ENCODE data around the gene GLIPR1L2. TPM values are rescaled to one million over a fixed set of nuclear protein-coding genes. Genes with fewer than 3 reads are reported as not detected.
"Not testable (repeated sequence)": the region's sequence is repeated elsewhere in the genome, so short reads cannot be mapped to it uniquely, and the experiment has no call there.

The GLIPR1L2 gene
- total RNA-seq = not detected

DNA sequence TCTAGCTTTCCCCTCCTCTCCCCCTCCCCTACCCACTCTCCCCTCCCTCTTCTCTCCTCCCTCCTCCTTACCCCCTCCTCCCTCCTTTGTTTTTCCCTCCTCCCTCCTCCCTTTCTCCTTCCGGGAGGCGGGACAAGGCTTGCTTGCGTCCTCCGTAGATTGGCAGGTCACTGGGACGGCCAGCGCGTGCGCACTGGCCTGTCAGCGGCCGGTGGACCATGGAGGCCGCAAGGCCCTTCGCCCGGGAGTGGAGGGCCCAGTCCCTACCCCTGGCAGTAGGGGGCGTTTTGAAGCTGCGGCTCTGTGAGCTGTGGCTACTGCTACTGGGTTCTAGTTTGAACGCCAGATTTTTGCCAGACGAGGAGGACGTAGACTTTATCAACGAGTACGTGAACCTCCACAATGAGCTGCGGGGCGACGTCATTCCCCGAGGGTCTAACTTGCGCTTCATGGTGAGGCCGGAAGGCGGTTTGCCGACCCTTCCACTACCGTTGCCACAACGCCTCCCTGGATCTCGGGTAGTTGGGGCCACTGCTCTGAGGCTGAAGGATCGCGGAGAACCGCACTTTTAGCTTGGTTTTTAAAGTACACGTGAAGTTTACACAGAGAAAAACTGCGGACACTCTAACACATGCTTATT, at the start of gene GLIPR1L2:
GLIPR1L2 (plus strand) TSS at position 191 of the 640 bp plus-strand sequence; CDS start at position 219, 28 bp downstream.
- Mint-ChIP-seq H3K4me1 (peaks cover 25% of the 10 kb centered on the region), H3K9me3 (peaks cover 2% of the 10 kb centered on the region), H3K4me3 (peak within 1 kb of the TSS; percentile 87), H3K27ac (peak within 1 kb of the TSS; percentile 94), H3K36me3 (peaks cover 7% of the 10 kb centered on the region), H3K27me3 (no peaks in the 10 kb centered on the region)
- peak; percentile 93 for DNase-seq

- H3K27ac Mint-ChIP-seq = no peak overlapping the region
- H3K4me1 Mint-ChIP-seq = peaks cover 15% of the 10 kb centered on the region
- no peaks in the 10 kb centered on the region for H3K9me3 Mint-ChIP-seq
- no peak overlapping the region for H3K4me3 Mint-ChIP-seq
- peaks cover 7% of the 10 kb centered on the region for H3K27me3 Mint-ChIP-seq
- DNase-seq = no peak
- peaks cover under 1% of the 10 kb centered on the region for H3K36me3 Mint-ChIP-seq
These were observed 49.0 kb upstream of the GLIPR1L2 start for GRCh38 chr12:75341873-75342272.

- Mint-ChIP-seq H3K27ac (no peak overlapping the region), H3K27me3 (no peaks in the 10 kb centered on the region), H3K9me3 (no peaks in the 10 kb centered on the region), H3K4me3 (no peak overlapping the region), H3K4me1 (peaks cover 11% of the 10 kb centered on the region), H3K36me3 (peaks cover 2% of the 10 kb centered on the region)
- no peak for DNase-seq
These were observed 45.4 kb upstream of the GLIPR1L2 start for GRCh38 chr12:75345531-75345930.

- H3K4me3 Mint-ChIP-seq, H3K36me3 Mint-ChIP-seq, H3K27me3 Mint-ChIP-seq, H3K9me3 Mint-ChIP-seq, H3K27ac Mint-ChIP-seq: not testable (repeated sequence)
- peaks cover 13% of the 10 kb centered on the region for H3K4me1 Mint-ChIP-seq
- DNase-seq = peak; percentile 19
These were observed 44.7 kb upstream of the GLIPR1L2 start for GRCh38 chr12:75346215-75346614.

DNA sequence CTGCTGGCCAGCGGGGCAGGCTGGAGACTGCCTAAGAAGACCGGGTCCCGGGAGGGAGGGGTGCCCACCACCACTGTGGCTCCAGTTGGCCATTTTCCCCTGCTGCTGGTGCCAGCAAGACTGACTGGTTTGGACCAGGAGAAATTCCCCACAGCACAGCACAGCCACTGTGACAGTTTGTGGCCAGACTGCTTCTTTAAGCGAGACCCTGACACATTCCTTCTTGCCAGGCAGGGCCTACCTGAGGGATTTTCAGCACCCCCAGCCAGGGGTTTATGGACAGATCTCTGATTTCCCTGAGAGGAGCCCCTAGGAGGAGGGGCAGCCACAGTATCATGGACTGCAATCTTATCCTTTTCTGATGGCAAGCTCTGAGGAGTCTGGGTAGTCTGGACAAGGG, 40.9 kb upstream of the GLIPR1L2 start:
- peaks cover 19% of the 10 kb centered on the region for H3K9me3 Mint-ChIP-seq
- no peaks in the 10 kb centered on the region for H3K27me3 Mint-ChIP-seq
- no peak overlapping the region for H3K4me3 Mint-ChIP-seq
- peaks cover 13% of the 10 kb centered on the region for H3K4me1 Mint-ChIP-seq
- DNase-seq = no peak
- H3K27ac Mint-ChIP-seq = no peak overlapping the region
- H3K36me3 Mint-ChIP-seq = peaks cover 27% of the 10 kb centered on the region

- Mint-ChIP-seq H3K27ac (no peak overlapping the region), H3K4me3 (no peak overlapping the region), H3K27me3 (no peaks in the 10 kb centered on the region), H3K4me1 (peaks cover 12% of the 10 kb centered on the region), H3K9me3 (peaks cover 22% of the 10 kb centered on the region), H3K36me3 (peaks cover 30% of the 10 kb centered on the region)
- DNase-seq = no peak
These were observed 40.5 kb upstream of the GLIPR1L2 start for GRCh38 chr12:75350413-75350812.

DNA sequence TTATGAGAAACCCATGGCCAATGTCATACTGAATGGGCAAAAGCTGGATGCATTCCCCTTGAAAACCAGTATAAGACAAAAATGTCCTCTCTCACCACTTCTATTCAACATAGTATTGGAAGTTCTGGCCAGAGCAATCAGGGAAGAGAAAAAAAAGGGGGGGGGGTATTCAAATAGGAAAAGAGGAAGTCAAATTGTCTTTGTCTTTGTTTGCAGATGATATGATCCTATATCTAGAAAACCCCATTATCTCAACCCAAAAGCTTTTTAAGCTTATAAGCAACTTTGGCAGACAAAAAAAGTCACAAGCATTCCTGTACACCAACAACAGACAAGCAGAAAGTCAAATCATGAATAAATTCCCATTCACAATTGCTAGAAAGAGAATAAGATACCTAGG, 36.9 kb upstream of the GLIPR1L2 start:
- H3K9me3 Mint-ChIP-seq = peaks cover 22% of the 10 kb centered on the region
- H3K27me3 Mint-ChIP-seq = no peaks in the 10 kb centered on the region
- no peak for DNase-seq
- H3K36me3 Mint-ChIP-seq = peaks cover 28% of the 10 kb centered on the region
- peaks cover 6% of the 10 kb centered on the region for H3K4me1 Mint-ChIP-seq
- H3K4me3 Mint-ChIP-seq = no peak overlapping the region
- no peak overlapping the region for H3K27ac Mint-ChIP-seq

DNA sequence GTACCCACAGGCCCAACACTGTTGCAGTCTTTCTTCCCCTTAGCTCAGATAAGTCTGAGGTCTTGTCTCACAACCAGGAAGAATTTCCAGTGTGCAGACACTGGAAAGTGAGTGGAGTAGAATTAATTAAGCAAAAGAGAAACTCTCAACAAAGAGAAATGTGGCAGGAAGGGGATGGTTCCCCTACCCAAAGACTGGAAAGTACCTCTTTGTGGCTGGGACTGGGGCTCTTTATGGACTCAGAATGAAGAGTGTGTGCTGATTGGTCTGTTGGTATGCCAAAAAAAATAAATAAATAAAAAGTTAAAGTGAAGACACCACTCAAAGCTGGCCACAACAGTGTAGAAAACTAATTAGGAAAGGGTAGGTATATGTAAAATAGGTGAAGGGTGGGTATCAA, 30.0 kb upstream of the GLIPR1L2 start:
- DNase-seq = no peak
- Mint-ChIP-seq H3K9me3 (peaks cover 10% of the 10 kb centered on the region), H3K4me3 (no peak overlapping the region), H3K36me3 (peaks cover 10% of the 10 kb centered on the region), H3K27me3 (no peaks in the 10 kb centered on the region), H3K27ac (no peak overlapping the region), H3K4me1 (peaks cover 6% of the 10 kb centered on the region)

DNA sequence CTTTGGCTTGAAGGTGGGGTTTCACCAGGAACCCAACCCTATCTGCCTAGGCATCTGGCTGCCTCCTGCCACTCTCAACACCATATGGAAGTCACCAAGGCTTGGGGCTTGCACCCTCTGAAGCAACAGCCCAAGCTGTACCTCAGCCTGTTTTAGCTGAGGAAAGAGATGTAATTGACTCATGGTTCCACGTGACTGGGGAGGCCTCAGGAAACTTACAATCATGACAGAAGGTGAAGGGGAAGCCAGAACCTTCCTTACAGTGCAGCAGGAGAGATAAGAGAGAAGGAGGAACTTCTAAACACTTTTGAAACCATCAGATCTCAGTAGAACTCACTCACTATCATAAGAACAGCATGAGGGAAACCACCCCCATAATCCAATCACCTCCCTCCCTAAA, 29.5 kb upstream of the GLIPR1L2 start:
- H3K36me3 Mint-ChIP-seq = peaks cover 10% of the 10 kb centered on the region
- no peak overlapping the region for H3K4me3 Mint-ChIP-seq
- H3K9me3 Mint-ChIP-seq = peaks cover 10% of the 10 kb centered on the region
- peaks cover 11% of the 10 kb centered on the region for H3K4me1 Mint-ChIP-seq
- H3K27me3 Mint-ChIP-seq = no peaks in the 10 kb centered on the region
- no peak for DNase-seq
- H3K27ac Mint-ChIP-seq = no peak overlapping the region

- H3K36me3 Mint-ChIP-seq = peaks cover 8% of the 10 kb centered on the region
- peaks cover 17% of the 10 kb centered on the region for H3K4me1 Mint-ChIP-seq
- H3K9me3 Mint-ChIP-seq = peaks cover 8% of the 10 kb centered on the region
- H3K4me3 Mint-ChIP-seq = no peak overlapping the region
- no peak overlapping the region for H3K27ac Mint-ChIP-seq
- no peaks in the 10 kb centered on the region for H3K27me3 Mint-ChIP-seq
- no peak for DNase-seq
These were observed 26.0 kb upstream of the GLIPR1L2 start for GRCh38 chr12:75364919-75365318.

- Mint-ChIP-seq H3K4me3 (no peak overlapping the region), H3K36me3 (peaks cover 1% of the 10 kb centered on the region), H3K4me1 (peaks cover 10% of the 10 kb centered on the region), H3K27me3 (no peaks in the 10 kb centered on the region), H3K9me3 (peaks cover 1% of the 10 kb centered on the region), H3K27ac (no peak overlapping the region)
- no peak for DNase-seq
These were observed 24.3 kb upstream of the GLIPR1L2 start for GRCh38 chr12:75366629-75367028.

DNA sequence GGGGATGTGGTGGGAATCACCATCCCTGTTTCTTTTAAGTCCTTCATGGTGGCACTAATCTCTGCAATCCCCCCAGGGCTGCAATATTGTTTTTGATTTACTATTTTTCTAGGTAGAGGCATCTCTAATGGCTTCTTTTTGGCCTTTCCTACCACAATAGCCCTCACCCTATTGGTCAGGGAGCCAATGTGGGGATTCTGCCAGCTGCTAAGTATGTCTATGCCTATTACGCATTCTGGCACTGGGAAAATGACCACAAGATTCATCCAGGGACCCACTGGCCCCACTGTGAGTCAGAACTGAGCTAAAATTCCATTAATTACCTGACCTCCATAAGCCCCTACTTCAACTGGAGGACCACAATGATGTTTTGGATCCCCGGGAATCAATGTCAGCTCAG, 15.9 kb upstream of the GLIPR1L2 start:
- Mint-ChIP-seq H3K9me3 (no peaks in the 10 kb centered on the region), H3K36me3 (no peaks in the 10 kb centered on the region), H3K27me3 (no peaks in the 10 kb centered on the region), H3K4me1 (no peaks in the 10 kb centered on the region), H3K4me3 (no peak overlapping the region), H3K27ac (no peak overlapping the region)
- DNase-seq = no peak

DNA sequence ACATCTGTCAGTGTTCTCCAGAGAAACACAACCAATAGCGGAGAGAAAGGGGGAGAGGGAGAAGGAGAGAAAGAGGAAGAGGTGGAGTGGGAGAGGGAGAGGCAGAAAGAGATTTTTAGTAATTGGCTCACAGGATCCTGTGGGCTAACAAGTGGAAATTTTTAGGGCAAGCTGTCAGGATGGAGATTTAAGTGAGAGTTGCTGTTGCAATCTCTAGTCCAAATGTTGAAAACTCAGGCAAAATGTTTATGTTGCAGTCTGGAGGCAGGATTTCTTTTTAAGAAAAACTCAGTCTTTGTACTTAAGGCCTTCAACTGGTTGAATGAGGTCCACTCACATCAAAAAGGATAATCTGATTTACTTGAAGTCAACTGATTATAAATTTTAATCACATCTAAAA, 12.5 kb upstream of the GLIPR1L2 start:
- H3K4me3 Mint-ChIP-seq = no peak overlapping the region
- no peaks in the 10 kb centered on the region for H3K36me3 Mint-ChIP-seq
- H3K27me3 Mint-ChIP-seq = no peaks in the 10 kb centered on the region
- DNase-seq = no peak
- H3K4me1 Mint-ChIP-seq = no peaks in the 10 kb centered on the region
- H3K27ac Mint-ChIP-seq = no peak overlapping the region
- no peaks in the 10 kb centered on the region for H3K9me3 Mint-ChIP-seq

GRCh38 chr12:75389061-75389460, 1.8 kb upstream of the GLIPR1L2 start:
- Mint-ChIP-seq H3K9me3 (peaks cover 2% of the 10 kb centered on the region), H3K4me1 (peaks cover 25% of the 10 kb centered on the region), H3K27ac (no peak overlapping the region), H3K36me3 (peaks cover 6% of the 10 kb centered on the region), H3K27me3 (no peaks in the 10 kb centered on the region), H3K4me3 (no peak overlapping the region)
- DNase-seq = no peak

GRCh38 chr12:75389706-75390105, 1.2 kb upstream of the GLIPR1L2 start:
- H3K27ac Mint-ChIP-seq = peak overlapping the region; percentile 94
- no peak for DNase-seq
- H3K9me3 Mint-ChIP-seq = peaks cover 2% of the 10 kb centered on the region
- H3K36me3 Mint-ChIP-seq = peaks cover 6% of the 10 kb centered on the region
- H3K4me1 Mint-ChIP-seq = peaks cover 25% of the 10 kb centered on the region
- H3K27me3 Mint-ChIP-seq = no peaks in the 10 kb centered on the region
- peak overlapping the region; percentile 87 for H3K4me3 Mint-ChIP-seq

GRCh38 chr12:75390156-75390898, 562 bp upstream of the GLIPR1L2 start:
- H3K27me3 Mint-ChIP-seq = no peaks in the 10 kb centered on the region
- peak overlapping the region; percentile 87 for H3K4me3 Mint-ChIP-seq
- peaks cover 25% of the 10 kb centered on the region for H3K4me1 Mint-ChIP-seq
- H3K9me3 Mint-ChIP-seq = peaks cover 2% of the 10 kb centered on the region
- H3K27ac Mint-ChIP-seq = peak overlapping the region; percentile 94
- peaks cover 6% of the 10 kb centered on the region for H3K36me3 Mint-ChIP-seq
- DNase-seq = no peak
